Transverse colon (tissue), 4 donors: ENCODE data around the gene CRTC1.

Experiments used
- POLR2AphosphoS5 ChIP-seq, 3 donors: sonication (generic); formaldehyde crosslinking; IDR thresholded peaks; one replicate each; pipeline ENCODE4 v1.6.1; 2016; ENCODE audit warnings: antibody characterized with exemption in 3 of 3
- TF ChIP-seq, protein P1 (sequence below), 5 experiments: fragments of 200-600 bp in 3 of 5; fragments of 450-650 bp in 2 of 5; sonication (generic) in 3 of 5; IDR thresholded peaks; 1 replicate in 2 of 5; 2 replicates in 3 of 5; pipeline ENCODE4 v1.5.1; 2016 to 2017; ENCODE audit warnings: antibody characterized with exemption in 5 of 5, inconsistent platforms in 3 of 5, mild to moderate bottlenecking in 2 of 5, moderate library complexity in 1 of 5

DNA sequence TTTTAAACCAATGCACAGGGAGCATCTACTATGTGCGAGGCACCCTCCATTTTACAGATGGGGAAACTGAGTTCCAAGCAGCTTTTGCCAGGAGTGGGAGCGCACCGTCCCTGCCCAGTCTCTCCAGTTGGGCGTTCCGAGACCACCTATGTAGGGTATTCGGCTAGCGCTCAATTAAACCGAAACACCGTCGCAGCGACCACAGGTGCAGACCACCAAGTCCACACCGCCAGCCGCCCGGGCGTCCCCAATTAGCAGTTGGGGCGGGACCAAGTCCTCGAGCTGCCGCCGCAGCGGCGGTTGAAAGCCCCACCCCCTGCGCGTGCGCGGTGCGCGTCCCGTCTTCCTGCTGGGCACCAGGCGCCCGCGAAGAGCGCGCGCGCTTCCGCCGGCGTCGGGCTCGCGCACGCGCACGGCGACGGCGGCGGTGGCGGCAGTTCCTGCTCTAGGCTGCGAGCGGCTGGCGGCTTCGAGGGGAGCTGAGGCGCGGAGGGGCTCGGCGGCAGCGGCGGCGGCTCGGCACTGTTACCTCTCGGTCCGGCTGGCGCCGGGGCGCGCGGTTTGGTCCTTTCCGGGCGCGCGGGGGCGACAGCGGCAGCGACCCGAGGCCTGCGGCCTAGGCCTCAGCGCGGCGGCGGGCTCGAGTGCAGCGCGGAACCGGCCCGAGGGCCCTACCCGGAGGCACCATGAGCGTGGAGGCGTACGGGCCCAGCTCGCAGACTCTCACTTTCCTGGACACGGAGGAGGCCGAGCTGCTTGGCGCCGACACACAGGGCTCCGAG, 148.2 kb downstream of the CRTC1 start, which contains the start of gene UPF1:
- TF ChIP-seq POLR2AphosphoS5 (IDR thresholded peaks at IDR 0.05) = peak; percentile 24 to 86 (median 86)
- TF ChIP-seq, protein P1, sequence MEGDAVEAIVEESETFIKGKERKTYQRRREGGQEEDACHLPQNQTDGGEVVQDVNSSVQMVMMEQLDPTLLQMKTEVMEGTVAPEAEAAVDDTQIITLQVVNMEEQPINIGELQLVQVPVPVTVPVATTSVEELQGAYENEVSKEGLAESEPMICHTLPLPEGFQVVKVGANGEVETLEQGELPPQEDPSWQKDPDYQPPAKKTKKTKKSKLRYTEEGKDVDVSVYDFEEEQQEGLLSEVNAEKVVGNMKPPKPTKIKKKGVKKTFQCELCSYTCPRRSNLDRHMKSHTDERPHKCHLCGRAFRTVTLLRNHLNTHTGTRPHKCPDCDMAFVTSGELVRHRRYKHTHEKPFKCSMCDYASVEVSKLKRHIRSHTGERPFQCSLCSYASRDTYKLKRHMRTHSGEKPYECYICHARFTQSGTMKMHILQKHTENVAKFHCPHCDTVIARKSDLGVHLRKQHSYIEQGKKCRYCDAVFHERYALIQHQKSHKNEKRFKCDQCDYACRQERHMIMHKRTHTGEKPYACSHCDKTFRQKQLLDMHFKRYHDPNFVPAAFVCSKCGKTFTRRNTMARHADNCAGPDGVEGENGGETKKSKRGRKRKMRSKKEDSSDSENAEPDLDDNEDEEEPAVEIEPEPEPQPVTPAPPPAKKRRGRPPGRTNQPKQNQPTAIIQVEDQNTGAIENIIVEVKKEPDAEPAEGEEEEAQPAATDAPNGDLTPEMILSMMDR (IDR thresholded peaks at IDR 0.05) = peak in 1 of 5 experiments; percentile 8
